ENCODE results near the gene APBA2.

APBA2 gene

GRCh38 chr15:29055876-29056275 lies 170.1 kb downstream of the APBA2 start:
- Histone ChIP-seq H3K9me3 (ENCODE audit: control insufficient read depth, insufficient read depth, low read depth, low read length) (peaks cover 16% of the 10 kb centered on the region), H3K4me3 (ENCODE audit: low read depth, low read length) (no peak overlapping the region), H3K27ac (ENCODE audit: low read depth, low read length) (no peak overlapping the region), H3K27me3 (ENCODE audit: control insufficient read depth, insufficient read depth, low read length) (no peaks in the 10 kb centered on the region), H3K4me1 (ENCODE audit: control insufficient read depth, insufficient read depth, low read length) (peaks cover 9% of the 10 kb centered on the region), H3K36me3 (ENCODE audit: control insufficient read depth, insufficient read depth, low read length) (no peaks in the 10 kb centered on the region), H3K9ac (ENCODE audit: low read length) (no peak overlapping the region)

- Histone ChIP-seq H3K4me3 (ENCODE audit: low read depth, low read length) (no peak overlapping the region), H3K27me3 (ENCODE audit: control insufficient read depth, insufficient read depth, low read length) (no peaks in the 10 kb centered on the region), H3K9me3 (ENCODE audit: control insufficient read depth, insufficient read depth, low read depth, low read length) (peaks cover 16% of the 10 kb centered on the region), H3K9ac (ENCODE audit: low read length) (no peak overlapping the region), H3K27ac (ENCODE audit: low read depth, low read length) (no peak overlapping the region), H3K36me3 (ENCODE audit: control insufficient read depth, insufficient read depth, low read length) (no peaks in the 10 kb centered on the region), H3K4me1 (ENCODE audit: control insufficient read depth, insufficient read depth, low read length) (peaks cover 9% of the 10 kb centered on the region)
Measured at GRCh38 chr15:29056839-29057450, 171.2 kb downstream of the APBA2 start.

GRCh38 chr15:29057856-29058255 lies 172.1 kb downstream of the APBA2 start:
- H3K4me3 ChIP-seq (ENCODE audit: low read depth, low read length), result no peak overlapping the region
- peaks cover 16% of the 10 kb centered on the region for H3K4me1 ChIP-seq (ENCODE audit: control insufficient read depth, insufficient read depth, low read length)
- H3K27ac ChIP-seq (ENCODE audit: low read depth, low read length), result no peak overlapping the region
- no peak overlapping the region for H3K9ac ChIP-seq (ENCODE audit: low read length)
- H3K36me3 ChIP-seq (ENCODE audit: control insufficient read depth, insufficient read depth, low read length), result no peaks in the 10 kb centered on the region
- no peaks in the 10 kb centered on the region for H3K27me3 ChIP-seq (ENCODE audit: control insufficient read depth, insufficient read depth, low read length)
- peaks cover 16% of the 10 kb centered on the region for H3K9me3 ChIP-seq (ENCODE audit: control insufficient read depth, insufficient read depth, low read depth, low read length)

GRCh38 chr15:29058903-29059539 lies 173.2 kb downstream of the APBA2 start:
- no peaks in the 10 kb centered on the region for H3K36me3 ChIP-seq (ENCODE audit: control insufficient read depth, insufficient read depth, low read length)
- H3K9me3 ChIP-seq (ENCODE audit: control insufficient read depth, insufficient read depth, low read depth, low read length), result peaks cover 8% of the 10 kb centered on the region
- no peak overlapping the region for H3K27ac ChIP-seq (ENCODE audit: low read depth, low read length)
- peaks cover 16% of the 10 kb centered on the region for H3K4me1 ChIP-seq (ENCODE audit: control insufficient read depth, insufficient read depth, low read length)
- no peaks in the 10 kb centered on the region for H3K27me3 ChIP-seq (ENCODE audit: control insufficient read depth, insufficient read depth, low read length)
- H3K4me3 ChIP-seq (ENCODE audit: low read depth, low read length), result no peak overlapping the region
- H3K9ac ChIP-seq (ENCODE audit: low read length), result no peak overlapping the region

- Histone ChIP-seq H3K27ac (ENCODE audit: low read depth, low read length) (no peak overlapping the region), H3K9me3 (ENCODE audit: control insufficient read depth, insufficient read depth, low read depth, low read length) (peaks cover 8% of the 10 kb centered on the region), H3K4me3 (ENCODE audit: low read depth, low read length) (no peak overlapping the region), H3K9ac (ENCODE audit: low read length) (no peak overlapping the region), H3K27me3 (ENCODE audit: control insufficient read depth, insufficient read depth, low read length) (no peaks in the 10 kb centered on the region), H3K4me1 (ENCODE audit: control insufficient read depth, insufficient read depth, low read length) (peaks cover 22% of the 10 kb centered on the region), H3K36me3 (ENCODE audit: control insufficient read depth, insufficient read depth, low read length) (no peaks in the 10 kb centered on the region)
Measured at GRCh38 chr15:29059871-29060640, 174.3 kb downstream of the APBA2 start.

- no peak overlapping the region for H3K4me3 ChIP-seq (ENCODE audit: low read depth, low read length)
- no peaks in the 10 kb centered on the region for H3K27me3 ChIP-seq (ENCODE audit: control insufficient read depth, insufficient read depth, low read length)
- no peak overlapping the region for H3K9ac ChIP-seq (ENCODE audit: low read length)
- H3K36me3 ChIP-seq (ENCODE audit: control insufficient read depth, insufficient read depth, low read length), result no peaks in the 10 kb centered on the region
- peaks cover 20% of the 10 kb centered on the region for H3K4me1 ChIP-seq (ENCODE audit: control insufficient read depth, insufficient read depth, low read length)
- H3K27ac ChIP-seq (ENCODE audit: low read depth, low read length), result no peak overlapping the region
- peaks cover 8% of the 10 kb centered on the region for H3K9me3 ChIP-seq (ENCODE audit: control insufficient read depth, insufficient read depth, low read depth, low read length)
Measured at GRCh38 chr15:29061746-29062145, 176.0 kb downstream of the APBA2 start.

- Histone ChIP-seq H3K9me3 (ENCODE audit: control insufficient read depth, insufficient read depth, low read depth, low read length) (peaks cover 8% of the 10 kb centered on the region), H3K9ac (ENCODE audit: low read length) (no peak overlapping the region), H3K4me1 (ENCODE audit: control insufficient read depth, insufficient read depth, low read length) (peaks cover 16% of the 10 kb centered on the region), H3K27me3 (ENCODE audit: control insufficient read depth, insufficient read depth, low read length) (no peaks in the 10 kb centered on the region), H3K36me3 (ENCODE audit: control insufficient read depth, insufficient read depth, low read length) (no peaks in the 10 kb centered on the region), H3K27ac (ENCODE audit: low read depth, low read length) (no peak overlapping the region), H3K4me3 (ENCODE audit: low read depth, low read length) (no peak overlapping the region)
Measured at GRCh38 chr15:29062179-29062591, 176.4 kb downstream of the APBA2 start.

- H3K9ac ChIP-seq (ENCODE audit: low read length), result no peak overlapping the region
- H3K27ac ChIP-seq (ENCODE audit: low read depth, low read length), result no peak overlapping the region
Measured at GRCh38 chr15:29062626-29063025, 176.9 kb downstream of the APBA2 start.

GRCh38 chr15:29063646-29064045 lies 177.9 kb downstream of the APBA2 start:
- H3K27me3 ChIP-seq (ENCODE audit: control insufficient read depth, insufficient read depth, low read length), result no peaks in the 10 kb centered on the region
- no peaks in the 10 kb centered on the region for H3K36me3 ChIP-seq (ENCODE audit: control insufficient read depth, insufficient read depth, low read length)
- no peak overlapping the region for H3K9ac ChIP-seq (ENCODE audit: low read length)
- H3K27ac ChIP-seq (ENCODE audit: low read depth, low read length), result no peak overlapping the region
- peaks cover 13% of the 10 kb centered on the region for H3K4me1 ChIP-seq (ENCODE audit: control insufficient read depth, insufficient read depth, low read length)
- peaks cover 10% of the 10 kb centered on the region for H3K9me3 ChIP-seq (ENCODE audit: control insufficient read depth, insufficient read depth, low read depth, low read length)
- no peak overlapping the region for H3K4me3 ChIP-seq (ENCODE audit: low read depth, low read length)

More at GRCh38 chr15:29062626-29063025, 176.9 kb downstream of the APBA2 start:
- Histone ChIP-seq H3K27me3 (ENCODE audit: control insufficient read depth, insufficient read depth, low read length) (no peaks in the 10 kb centered on the region), H3K9me3 (ENCODE audit: control insufficient read depth, insufficient read depth, low read depth, low read length) (peaks cover 8% of the 10 kb centered on the region), H3K4me3 (ENCODE audit: low read depth, low read length) (no peak overlapping the region), H3K36me3 (ENCODE audit: control insufficient read depth, insufficient read depth, low read length) (no peaks in the 10 kb centered on the region), H3K4me1 (ENCODE audit: control insufficient read depth, insufficient read depth, low read length) (peaks cover 13% of the 10 kb centered on the region)

GRCh38 chr15:29064290-29064689 lies 178.5 kb downstream of the APBA2 start:
- Histone ChIP-seq H3K36me3 (ENCODE audit: control insufficient read depth, insufficient read depth, low read length) (no peaks in the 10 kb centered on the region), H3K9me3 (ENCODE audit: control insufficient read depth, insufficient read depth, low read depth, low read length) (peaks cover 10% of the 10 kb centered on the region), H3K4me3 (ENCODE audit: low read depth, low read length) (no peak overlapping the region), H3K27me3 (ENCODE audit: control insufficient read depth, insufficient read depth, low read length) (no peaks in the 10 kb centered on the region), H3K4me1 (ENCODE audit: control insufficient read depth, insufficient read depth, low read length) (peaks cover 13% of the 10 kb centered on the region), H3K9ac (ENCODE audit: low read length) (no peak overlapping the region), H3K27ac (ENCODE audit: low read depth, low read length) (no peak overlapping the region)

- H3K4me1 ChIP-seq (ENCODE audit: control insufficient read depth, insufficient read depth, low read length), result peaks cover 13% of the 10 kb centered on the region
- H3K27ac ChIP-seq (ENCODE audit: low read depth, low read length), result no peak overlapping the region
- H3K9me3 ChIP-seq (ENCODE audit: control insufficient read depth, insufficient read depth, low read depth, low read length), result peaks cover 11% of the 10 kb centered on the region
- H3K9ac ChIP-seq (ENCODE audit: low read length), result no peak overlapping the region
- H3K4me3 ChIP-seq (ENCODE audit: low read depth, low read length), result no peak overlapping the region
- no peaks in the 10 kb centered on the region for H3K36me3 ChIP-seq (ENCODE audit: control insufficient read depth, insufficient read depth, low read length)
- no peaks in the 10 kb centered on the region for H3K27me3 ChIP-seq (ENCODE audit: control insufficient read depth, insufficient read depth, low read length)
Measured at GRCh38 chr15:29064731-29065130, 179.0 kb downstream of the APBA2 start.
